Osteoblast (primary cell): ENCODE measurements around the gene TCF23. TPM values are rescaled to one million over a fixed set of nuclear protein-coding genes. Genes with fewer than 3 reads are reported as not detected.
"Not testable (repeated sequence)": the region's sequence is repeated elsewhere in the genome, so short reads cannot be mapped to it uniquely, and the experiment has no call there.

Experiments
- DNase-seq: peaks from one replicate; pipeline ENCODE4 v3.0.0; 2011; ENCODE audit warnings: low spot score, mixed read lengths; ENCODE audit not compliant: insufficient read length; ENCODE audit errors: missing footprints
- H2AFZ ChIP-seq: 2 replicates; pipeline ENCODE4 v1.6.0; 2011; ENCODE audit warnings: mild to moderate bottlenecking, low read length
- H3K27ac ChIP-seq: 2 replicates; pipeline ENCODE4 v1.5.1; 2011; ENCODE audit warnings: mild to moderate bottlenecking, low read depth, low read length, moderate library complexity
- H3K27me3 ChIP-seq: 2 replicates; pipeline ENCODE4 v1.6.0; 2012; ENCODE audit warnings: mild to moderate bottlenecking, control low read depth, inconsistent platforms, low read length, moderate library complexity; ENCODE audit not compliant: insufficient read depth
- H3K36me3 ChIP-seq: 2 replicates; pipeline ENCODE4 v1.5.1; 2011; ENCODE audit warnings: mild to moderate bottlenecking, low read length, control low read depth, moderate library complexity; ENCODE audit not compliant: insufficient read depth
- H3K4me1 ChIP-seq: 2 replicates; pipeline ENCODE4 v1.5.1; 2011; ENCODE audit warnings: mild to moderate bottlenecking, low read length, control low read depth, moderate library complexity; ENCODE audit not compliant: insufficient read depth
- H3K4me2 ChIP-seq: 2 replicates; pipeline ENCODE4 v1.6.0; 2011; ENCODE audit warnings: mild to moderate bottlenecking, low read length; ENCODE audit not compliant: insufficient read depth
- H3K4me3 ChIP-seq: fragments of 200-600 bp; sonication (generic); 3 replicates; pipeline ENCODE4 v1.5.1; 2012; ENCODE audit warnings: mild to moderate bottlenecking, low read length, inconsistent platforms; ENCODE audit not compliant: insufficient read depth
- H3K79me2 ChIP-seq: 2 replicates; pipeline ENCODE4 v1.6.0; 2012; ENCODE audit warnings: mild to moderate bottlenecking, low read length, control low read depth, inconsistent platforms; ENCODE audit not compliant: insufficient read depth
- H3K9me3 ChIP-seq: 2 replicates; pipeline ENCODE4 v1.5.1; 2011; ENCODE audit warnings: low read depth, low read length, control low read depth
- H4K20me1 ChIP-seq: 2 replicates; pipeline ENCODE4 v1.6.0; 2012; ENCODE audit warnings: mild to moderate bottlenecking, low read length, control low read depth; ENCODE audit not compliant: insufficient read depth
- CTCF ChIP-seq: IDR thresholded peaks from 2 replicates; pipeline ENCODE4 v1.5.1; 2011; ENCODE audit warnings: mild to moderate bottlenecking, low read depth, low read length, moderate library complexity; ENCODE audit errors: extremely low read depth
- total RNA-seq: library from RNA; depleted of rRNA; stranded (reverse); fragments of >200 nt; gene quantifications from 2 replicates; pipeline ENCODE4 v1.2.3, GENCODE V29; 2012

Gene TCF23
- total RNA-seq, 1 donor: not detected

GRCh38 chr2:27175330-27175729 lies 26.5 kb downstream of the TCF23 start:
- Histone ChIP-seq H4K20me1 (no peaks in the 10 kb centered on the region), H3K79me2 (no peaks in the 10 kb centered on the region), H3K4me1 (peaks cover 20% of the 10 kb centered on the region), H3K27ac (no peak overlapping the region), H3K27me3 (peaks cover 44% of the 10 kb centered on the region), H3K4me2 (no peak overlapping the region), H2AFZ (no peak overlapping the region), H3K4me3 (no peak overlapping the region), H3K9me3 (no peaks in the 10 kb centered on the region), H3K36me3 (no peaks in the 10 kb centered on the region)
- peak; percentile 19 for DNase-seq
- no peak for TF ChIP-seq CTCF

GRCh38 chr2:27175781-27176180 lies 27.0 kb downstream of the TCF23 start:
- H3K79me2 ChIP-seq, H3K36me3 ChIP-seq, DNase-seq, H2AFZ ChIP-seq, H3K27ac ChIP-seq, H3K9me3 ChIP-seq, H3K4me2 ChIP-seq, H3K4me3 ChIP-seq, H4K20me1 ChIP-seq: not testable (repeated sequence)
- peaks cover 39% of the 10 kb centered on the region for H3K27me3 ChIP-seq
- H3K4me1 ChIP-seq: peaks cover 21% of the 10 kb centered on the region

- H4K20me1 ChIP-seq: no peaks in the 10 kb centered on the region
- peaks cover 25% of the 10 kb centered on the region for H3K27me3 ChIP-seq
- no peak overlapping the region for H3K27ac ChIP-seq
- H3K4me3 ChIP-seq: no peak overlapping the region
- no peak overlapping the region for H3K4me2 ChIP-seq
- no peak for DNase-seq
- H3K36me3 ChIP-seq: no peaks in the 10 kb centered on the region
- H3K79me2 ChIP-seq: no peaks in the 10 kb centered on the region
- H3K9me3 ChIP-seq: no peaks in the 10 kb centered on the region
- no peak for TF ChIP-seq CTCF
- no peak overlapping the region for H2AFZ ChIP-seq
- peaks cover 37% of the 10 kb centered on the region for H3K4me1 ChIP-seq
These were observed 28.9 kb downstream of the TCF23 start for GRCh38 chr2:27177441-27178351.

GRCh38 chr2:27178469-27178868 lies 29.7 kb downstream of the TCF23 start:
- Histone ChIP-seq H3K4me1 (peaks cover 45% of the 10 kb centered on the region), H3K4me3 (no peak overlapping the region), H3K27ac (no peak overlapping the region), H3K36me3 (no peaks in the 10 kb centered on the region), H2AFZ (no peak overlapping the region), H4K20me1 (no peaks in the 10 kb centered on the region), H3K9me3 (no peaks in the 10 kb centered on the region), H3K79me2 (no peaks in the 10 kb centered on the region), H3K27me3 (peaks cover 19% of the 10 kb centered on the region), H3K4me2 (no peak overlapping the region)
- no peak for DNase-seq
- no peak for TF ChIP-seq CTCF
